Left renal cortex interstitium (tissue), 4 donors: ENCODE measurements around the gene ZMIZ2. TPM values are rescaled to one million over a fixed set of nuclear protein-coding genes. Genes with fewer than 3 reads are reported as not detected.
"Not testable (repeated sequence)": the region's sequence is repeated elsewhere in the genome, so short reads cannot be mapped to it uniquely, and the experiment has no call there.

ENCODE experiments used
- DNase-seq, 4 donors: peaks; one replicate each; pipeline ENCODE4 v3.0.0-alpha.2; 2013; ENCODE audit warnings: low read depth in 4 of 4, low spot score in 2 of 4, missing footprints in 1 of 4
- polyA plus RNA-seq, 4 donors: library from polyadenylated mRNA; unstranded; fragments of 120-200 nt; gene quantifications; one replicate each; pipeline ENCODE4 v1.2.1, GENCODE V29; 2013; ENCODE audit not compliant: insufficient read length in 4 of 4

Gene ZMIZ2
- polyA plus RNA-seq, 4 donors, result 38.2 to 119 (median 72.4) TPM

DNA sequence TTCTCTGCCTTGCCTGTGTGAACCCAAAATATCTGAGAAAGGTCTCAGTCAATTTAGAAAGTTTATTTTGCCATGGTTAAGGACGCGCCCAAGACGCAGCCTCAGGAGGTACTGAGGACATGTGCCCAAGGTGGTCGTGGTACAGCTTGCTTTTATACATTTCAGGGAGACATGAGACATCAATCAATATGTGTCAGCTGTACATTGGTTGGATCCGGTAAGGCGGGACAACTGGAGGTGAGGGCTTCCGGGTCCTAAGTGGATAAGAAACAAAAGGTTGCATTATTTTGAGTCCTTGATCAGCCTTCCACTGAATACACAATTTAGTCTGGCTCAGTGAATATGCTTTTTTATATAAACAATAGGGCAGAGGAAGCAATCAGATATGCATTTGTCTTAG, 22.4 kb upstream of the ZMIZ2 start:
- not testable (repeated sequence) for DNase-seq

DNA sequence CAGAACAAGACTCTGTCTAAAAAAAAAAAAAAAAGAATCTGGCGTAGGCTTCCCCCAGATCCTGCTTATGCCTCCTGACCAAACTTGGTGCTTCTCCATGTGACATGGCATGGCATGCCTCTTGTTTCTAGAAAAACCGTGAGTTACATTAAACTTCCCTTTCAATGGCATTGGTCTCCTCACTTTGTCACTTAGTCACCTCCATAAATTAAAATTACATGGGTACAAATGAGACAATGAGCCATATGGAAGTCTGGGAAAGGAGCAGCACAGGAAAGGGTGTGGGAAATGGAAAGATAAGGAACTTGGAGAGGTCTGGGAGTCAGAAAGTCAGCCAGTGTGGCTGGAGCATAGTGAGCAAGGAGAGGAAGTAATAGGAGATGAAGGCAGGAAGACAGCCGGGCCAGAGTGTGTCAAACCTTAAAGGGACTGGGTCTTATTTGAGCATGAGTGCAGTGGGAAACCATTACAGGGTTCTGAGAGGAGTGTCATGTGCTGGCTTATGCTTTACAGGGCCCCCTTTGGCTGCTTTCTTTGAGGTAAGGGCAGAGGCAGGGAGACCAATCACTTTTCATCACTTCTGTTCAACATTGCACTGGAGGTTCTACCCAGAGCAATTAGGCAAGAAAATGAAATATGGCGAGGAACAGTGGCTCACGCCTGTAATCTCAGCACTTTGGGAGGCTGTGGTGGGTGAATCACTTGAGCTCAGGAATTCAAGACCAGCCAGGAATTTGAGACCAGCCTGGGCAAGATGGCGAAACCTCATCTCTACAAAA, 21.3 kb upstream of the ZMIZ2 start:
- DNase-seq, result no peak

DNA sequence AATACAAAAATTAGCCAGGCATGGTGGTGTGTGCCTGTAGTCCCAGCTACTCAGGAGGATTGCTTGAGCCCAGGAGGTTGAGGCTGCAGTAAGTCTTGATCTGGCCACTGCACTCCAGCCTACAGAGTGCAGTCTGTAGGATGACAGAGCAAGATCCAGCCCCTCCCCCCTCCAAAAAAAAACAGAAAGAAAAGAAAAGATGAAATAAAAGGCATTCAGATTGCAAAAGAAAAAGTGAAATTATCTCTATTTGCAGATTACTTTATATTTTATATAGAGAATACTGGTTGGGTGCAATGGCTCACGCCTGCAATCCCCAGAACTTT, 20.7 kb upstream of the ZMIZ2 start:
- DNase-seq, result no peak

DNA sequence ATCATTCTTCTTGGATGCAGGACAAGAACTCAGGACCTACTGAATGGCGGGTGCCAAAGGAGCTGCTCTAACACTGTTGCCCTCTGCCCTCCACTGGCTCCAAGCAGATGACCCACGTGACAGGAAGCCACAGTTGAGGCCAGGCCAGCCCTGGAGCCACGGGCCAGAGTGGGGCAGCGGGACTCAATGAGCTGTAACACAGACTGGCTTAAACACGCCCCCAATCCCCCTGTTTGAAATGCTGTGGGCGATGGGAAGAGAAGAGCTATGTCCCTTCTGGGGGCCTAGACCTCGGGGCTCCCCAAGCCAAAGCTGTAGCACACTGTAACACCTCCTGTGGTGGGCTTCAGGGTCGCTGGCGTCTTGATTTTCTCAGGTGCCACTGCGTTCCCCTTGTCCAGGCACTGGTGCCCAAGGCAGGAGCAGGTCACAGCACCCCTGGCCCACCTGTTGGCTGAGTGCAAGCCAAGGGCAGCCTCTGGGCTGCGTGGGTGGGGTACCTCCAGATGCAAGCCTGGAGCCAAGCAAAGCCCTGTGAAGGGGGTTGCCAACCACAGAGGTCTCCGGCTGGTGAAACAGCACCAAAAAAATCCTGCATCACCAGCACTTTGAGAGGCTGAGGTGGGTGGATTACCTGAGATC, 18.6 kb upstream of the ZMIZ2 start:
- no peak for DNase-seq

DNA sequence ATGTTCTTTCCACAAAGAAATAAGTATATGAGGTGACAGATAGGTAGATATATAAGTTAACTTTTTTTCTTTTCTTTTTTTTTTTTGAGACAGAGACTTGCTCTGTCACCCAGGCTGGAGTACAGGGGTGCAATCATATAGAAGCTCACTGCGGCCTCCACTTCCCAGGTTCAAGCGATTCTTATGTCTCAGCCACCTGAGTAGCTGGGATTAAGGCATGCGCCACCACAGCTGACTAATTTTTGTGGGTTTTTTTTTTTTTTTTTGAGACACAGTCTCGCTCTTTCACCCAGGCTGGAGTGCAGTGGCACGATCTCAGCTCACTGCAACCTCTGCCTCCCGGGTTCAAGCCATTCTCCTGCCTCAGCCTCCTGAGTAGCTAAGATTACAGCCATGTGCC, 15.7 kb upstream of the ZMIZ2 start:
- DNase-seq, result not testable (repeated sequence)

DNA sequence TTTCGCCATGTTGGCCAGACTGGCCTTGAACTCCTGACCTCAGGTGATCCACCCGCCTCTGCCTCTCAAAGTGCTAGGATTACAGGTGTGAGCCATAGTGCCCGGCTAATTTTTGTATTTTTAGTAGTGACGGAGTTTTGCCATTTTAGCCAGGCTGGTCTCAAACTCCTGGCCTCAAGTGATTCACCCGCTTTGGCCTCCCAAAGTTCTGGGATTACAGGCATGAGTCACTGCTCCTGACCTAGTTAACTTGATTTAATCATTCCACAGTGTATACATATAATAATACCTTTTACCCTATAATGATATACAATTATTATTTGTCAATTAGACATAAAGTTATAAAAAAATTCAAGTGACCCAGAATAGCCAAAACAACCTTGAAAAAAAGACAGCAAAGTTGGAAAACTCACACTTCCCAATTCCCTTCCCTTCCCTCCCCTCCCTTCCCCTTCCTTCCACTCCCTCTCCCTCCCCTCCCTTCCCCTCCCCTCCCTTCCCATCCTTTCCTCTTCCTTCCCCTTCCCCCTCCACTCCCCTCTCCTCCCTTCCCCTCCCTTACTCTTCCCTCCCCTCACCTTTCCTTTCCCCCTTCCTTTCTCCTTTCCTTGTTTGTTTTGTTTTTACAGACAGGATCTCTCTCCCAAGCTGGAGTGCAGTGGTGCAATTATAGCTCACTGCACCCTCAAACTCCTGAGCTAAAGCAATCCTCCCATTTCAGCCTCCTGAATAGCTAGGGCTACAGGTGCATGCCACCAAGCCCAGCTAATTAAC, 14.8 kb upstream of the ZMIZ2 start:
- DNase-seq, result no peak

DNA sequence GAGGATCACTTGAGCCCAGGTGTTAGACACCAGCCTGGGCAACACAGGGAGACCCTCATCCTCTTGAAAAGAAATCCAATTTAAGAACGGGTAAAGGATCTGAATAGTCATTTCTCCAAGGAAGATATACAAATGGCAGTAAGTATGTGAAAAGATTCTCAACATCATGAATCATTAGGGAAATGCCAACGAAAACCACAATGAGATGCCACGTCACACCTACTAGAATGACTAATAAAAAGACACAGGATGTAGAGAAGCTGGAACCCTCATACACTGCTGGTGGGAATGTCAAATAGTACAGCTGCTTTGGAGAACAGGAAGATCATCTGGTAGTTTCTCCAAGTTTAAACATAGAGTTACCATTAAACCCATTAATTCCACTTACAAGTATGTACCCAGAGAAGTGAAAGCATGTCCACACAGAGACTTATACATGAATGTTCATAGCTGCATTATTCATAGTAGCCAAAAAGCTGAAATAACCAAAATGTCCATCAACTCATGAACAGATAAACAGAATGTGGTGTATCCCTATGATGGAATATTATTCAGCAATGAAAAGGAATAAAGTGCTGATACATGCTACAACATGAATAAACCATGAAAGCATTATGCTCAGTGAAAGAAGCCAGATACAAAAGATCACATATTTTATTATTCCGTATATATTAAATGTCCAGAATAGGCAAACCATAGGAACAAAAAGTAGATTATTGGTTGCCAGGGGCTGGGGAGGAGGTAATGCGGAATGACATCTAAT, 13.1 kb upstream of the ZMIZ2 start:
- no peak for DNase-seq

DNA sequence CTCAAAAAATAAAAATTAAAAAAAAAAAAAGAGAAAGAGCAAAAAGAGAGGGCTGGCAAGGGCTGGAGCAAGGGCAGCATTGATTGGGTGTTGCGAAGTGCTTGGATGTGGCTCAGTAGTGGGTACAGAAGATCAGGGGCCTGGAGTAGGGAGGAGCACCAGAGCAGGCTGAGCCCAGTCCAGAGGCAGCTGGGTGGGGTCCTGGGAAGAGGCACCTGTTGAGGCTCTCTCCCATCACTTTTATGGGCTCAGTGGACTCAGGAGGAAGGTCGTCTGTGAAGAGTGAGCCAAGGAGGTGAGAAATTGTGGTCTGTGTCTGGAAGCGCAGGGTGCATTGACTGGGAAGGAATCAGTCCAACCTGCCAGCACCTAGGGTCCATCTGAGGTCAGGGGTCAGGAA, 11.8 kb upstream of the ZMIZ2 start:
- DNase-seq, result no peak

DNA sequence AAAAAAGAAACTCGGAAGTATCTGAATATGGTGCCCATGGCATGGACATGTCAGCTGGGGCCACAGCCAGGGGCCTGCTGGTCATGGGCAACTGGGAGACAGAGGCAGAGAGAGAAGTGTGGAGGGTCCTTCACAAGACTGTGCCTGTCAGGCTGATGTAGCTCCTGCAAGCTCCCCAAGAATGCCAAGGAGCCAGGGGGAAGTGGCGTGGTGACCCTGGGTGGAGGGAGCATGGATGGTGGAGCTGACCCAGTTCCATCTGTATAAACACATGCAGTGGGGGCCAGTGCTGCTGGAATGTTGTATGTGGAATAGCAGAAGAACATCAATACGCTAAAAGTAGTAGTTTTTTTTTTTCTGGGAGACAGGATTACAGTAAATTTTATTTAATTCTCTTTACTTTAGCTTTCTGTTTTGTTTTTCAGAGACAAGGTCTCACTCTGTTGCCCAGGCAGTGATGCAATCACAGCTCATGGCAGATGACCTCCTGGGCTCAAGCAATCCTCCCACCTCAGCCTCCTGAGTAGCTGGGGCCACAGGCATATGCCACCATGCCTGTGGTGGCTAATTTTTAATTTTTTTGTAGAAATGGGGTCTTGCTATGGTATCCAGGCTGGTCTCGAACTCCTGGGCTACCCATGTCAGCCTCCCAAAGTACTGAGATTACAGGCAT, 10.5 kb upstream of the ZMIZ2 start:
- no peak for DNase-seq

DNA sequence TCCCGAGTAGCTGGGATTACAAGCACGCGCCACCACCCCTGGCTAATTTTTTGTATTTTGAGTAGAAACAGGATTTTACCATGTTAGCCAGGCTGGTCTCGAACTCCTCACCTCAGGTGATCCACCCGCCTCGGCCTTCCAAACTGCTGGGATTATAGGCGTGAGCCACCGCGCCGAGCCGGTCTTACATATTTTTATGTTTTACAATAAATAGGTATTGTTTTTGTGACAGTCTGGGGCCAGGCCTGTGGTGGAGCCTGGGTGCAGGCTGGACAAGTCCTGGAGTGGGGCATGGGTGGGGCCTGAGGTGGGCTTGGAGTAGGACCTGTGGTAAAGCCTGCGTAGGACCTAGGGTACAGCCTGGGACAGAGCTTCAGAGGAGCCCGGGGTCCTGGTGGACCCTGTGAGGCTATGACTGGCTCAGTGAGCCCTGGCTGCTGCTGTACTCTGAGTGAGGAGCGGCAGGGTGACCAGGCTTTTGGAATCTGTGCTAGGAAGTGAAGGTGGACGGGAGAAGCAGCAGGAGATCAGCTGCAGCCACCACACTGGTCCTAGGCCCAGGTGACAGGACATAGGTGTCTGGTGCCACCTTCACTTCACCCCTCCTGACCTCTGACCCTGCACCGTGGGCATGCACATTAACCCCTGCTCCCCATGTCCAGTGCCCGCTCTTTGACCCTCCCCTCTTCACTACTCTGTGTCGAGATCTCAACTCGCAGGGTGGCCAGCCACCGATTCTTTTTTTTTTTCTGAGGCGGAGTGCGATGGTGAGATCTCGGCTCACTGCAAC, 9.6 kb upstream of the ZMIZ2 start:
- no peak for DNase-seq

DNA sequence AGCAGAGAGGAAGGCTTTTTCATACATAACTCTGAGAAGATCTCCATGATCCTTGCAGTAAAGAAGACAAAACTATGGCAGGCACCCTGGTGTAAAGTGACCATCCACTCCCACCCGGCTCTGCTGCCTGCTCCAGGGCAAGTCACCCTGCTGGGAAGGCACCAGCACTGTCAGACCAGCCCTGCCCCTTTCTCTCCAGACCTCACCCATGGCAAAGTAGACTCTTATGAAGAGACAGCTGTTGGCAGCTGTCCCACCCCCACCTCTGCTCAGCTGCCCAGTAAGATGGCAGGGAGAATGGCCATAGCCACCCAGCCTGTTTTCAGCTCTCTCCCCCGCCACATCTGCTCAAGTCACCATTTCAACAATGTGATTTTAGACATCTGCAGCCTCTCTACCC, 8.6 kb upstream of the ZMIZ2 start:
- no peak for DNase-seq

DNA sequence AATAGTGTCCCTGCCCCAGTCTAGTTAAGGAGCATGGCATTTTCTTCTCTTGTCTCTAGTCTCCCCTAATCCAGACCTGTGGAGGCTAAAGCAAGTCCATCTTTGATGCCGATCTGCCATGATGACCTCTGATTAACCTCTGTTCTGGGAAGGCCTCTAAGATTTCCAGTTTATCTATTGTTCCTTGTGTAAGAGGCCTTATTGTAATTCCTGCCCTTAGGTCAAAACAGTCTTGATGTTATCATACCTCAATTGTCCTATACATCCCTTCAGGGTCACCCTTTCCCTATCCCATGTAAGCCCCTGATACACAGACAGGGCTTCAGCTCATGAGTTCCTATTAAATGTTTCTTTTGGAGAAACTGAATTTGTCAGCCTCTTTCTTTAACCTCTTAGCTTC, 4.9 kb upstream of the ZMIZ2 start:
- no peak for DNase-seq

DNA sequence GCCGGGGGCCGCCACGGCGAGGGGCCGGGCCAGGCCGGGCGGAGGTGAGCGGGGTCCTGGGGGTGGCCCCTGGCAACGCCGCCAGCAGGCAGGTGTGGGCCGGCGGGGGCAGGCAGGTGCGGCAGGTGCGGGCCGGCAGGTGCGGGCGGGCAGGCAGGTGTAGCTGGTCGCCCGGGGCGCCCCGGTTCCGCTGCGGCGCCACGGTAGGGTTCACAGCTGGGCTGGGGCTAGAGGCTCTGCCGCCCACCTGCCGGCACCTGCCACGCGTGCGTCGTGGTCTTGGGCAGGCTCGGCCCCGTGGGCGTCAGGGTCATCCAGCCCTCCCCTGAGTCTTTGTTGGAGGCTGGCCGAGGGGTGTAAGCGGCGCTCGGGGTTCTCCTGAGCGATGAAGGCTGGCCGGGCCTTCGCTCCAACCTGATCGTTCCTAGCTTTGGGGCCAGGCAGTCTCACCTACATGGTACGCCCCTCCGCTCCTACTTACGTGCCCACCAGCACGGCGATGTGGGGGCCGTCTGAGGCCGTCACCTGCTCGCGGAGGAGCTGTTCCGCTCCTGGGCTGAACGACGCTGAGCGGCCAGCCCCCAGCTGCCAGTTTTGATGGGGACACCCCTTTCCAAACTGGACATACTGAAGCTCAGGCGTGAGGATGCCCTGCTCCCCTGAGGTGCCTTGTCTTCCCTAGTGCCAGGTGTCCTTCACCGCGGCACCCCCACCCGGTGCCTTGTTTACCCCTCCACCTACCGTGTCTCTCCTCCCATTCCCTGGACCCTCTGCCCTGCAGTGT, 493 bp downstream of the ZMIZ2 start:
- DNase-seq, result no peak

DNA sequence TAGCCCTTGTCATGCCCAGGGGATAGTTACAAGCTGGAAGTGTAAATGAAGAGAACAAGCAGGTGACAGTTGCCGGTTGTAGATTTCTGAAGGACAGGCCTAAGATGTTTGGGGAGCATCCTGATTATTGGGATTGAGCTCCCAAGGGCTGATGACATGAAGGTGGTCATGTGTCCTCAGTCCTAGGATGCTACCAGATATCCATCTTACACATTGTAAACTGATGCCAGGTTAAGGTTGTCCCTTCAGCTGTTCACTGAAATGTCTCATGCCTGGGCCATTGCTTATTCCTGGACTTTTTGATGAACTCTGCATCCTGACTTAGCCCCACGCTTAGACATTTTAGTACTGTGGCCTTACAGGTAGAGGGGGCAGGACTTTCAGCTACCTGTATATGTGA, 1.3 kb downstream of the ZMIZ2 start:
- no peak for DNase-seq

DNA sequence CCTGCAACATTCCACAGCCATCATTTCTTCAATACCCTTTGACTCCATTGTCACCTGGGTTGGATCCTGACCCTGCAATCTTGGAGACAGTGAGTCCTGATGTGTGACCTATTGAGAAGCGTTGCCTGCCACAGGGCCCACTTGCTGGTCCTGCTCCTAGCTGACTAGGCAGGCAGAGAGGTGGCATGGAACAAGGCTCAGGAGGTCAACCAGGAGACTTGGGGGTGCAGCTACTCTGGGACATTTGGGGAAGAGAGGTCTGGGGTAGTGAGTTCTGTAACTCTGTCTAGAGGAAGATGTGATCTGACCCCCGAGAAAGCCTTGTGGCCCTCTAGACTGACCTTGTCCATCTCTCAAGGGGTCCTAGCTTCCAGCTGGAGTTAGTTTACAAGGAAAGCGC, 1.8 kb downstream of the ZMIZ2 start:
- no peak for DNase-seq

DNA sequence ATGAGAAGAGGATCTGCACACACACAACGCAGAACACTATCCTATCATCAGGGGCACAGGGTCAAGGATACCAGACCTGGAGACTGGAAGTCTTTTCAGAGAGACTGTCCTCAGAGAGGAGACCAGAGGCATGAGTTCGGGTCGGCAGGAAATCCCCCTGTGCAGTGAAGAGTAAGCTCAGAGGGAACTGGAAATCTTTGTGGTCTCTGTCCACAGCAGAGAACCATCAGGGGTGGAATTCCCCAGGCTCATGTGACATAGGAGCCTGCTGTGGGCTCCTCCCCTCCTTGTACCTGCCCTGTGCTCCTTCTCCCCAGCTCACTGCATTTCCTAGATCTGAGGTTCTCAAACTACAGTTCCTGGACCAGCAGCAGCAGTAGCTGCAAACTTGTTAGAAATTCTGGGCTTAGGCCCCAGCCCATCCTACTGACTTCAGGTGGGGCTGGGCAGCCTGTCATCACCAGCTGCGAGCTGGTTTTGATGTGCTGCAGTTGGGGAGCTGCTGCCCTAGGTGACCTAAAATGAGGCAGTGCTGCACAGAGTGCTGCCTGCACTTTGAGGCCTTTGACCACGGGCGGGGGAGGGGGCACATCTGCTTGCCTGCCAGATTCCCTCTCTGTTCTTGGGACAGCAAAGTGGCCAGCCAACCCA, 2.4 kb downstream of the ZMIZ2 start:
- no peak for DNase-seq

DNA sequence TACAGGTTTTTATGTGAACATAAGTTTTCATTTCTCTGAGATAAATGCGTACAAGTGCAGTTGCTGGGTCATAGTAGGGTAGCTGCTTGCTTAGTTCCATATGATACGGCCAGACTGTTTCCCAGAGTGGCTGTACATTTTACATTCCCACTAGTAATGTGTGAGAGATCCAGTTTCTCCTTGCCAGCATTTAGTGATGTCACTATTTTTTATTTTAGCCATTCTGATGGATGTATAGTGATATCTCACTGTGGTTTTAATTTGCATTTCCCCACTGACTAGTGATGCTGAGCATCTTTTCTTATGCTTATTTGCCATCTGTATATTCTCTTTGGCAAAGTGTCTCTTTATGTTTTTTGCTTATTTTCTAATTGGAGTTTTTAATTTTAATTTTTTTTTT, 4.2 kb downstream of the ZMIZ2 start:
- DNase-seq, result no peak
